Measurements from ENCODE around the gene SINHCAF.

DNA sequence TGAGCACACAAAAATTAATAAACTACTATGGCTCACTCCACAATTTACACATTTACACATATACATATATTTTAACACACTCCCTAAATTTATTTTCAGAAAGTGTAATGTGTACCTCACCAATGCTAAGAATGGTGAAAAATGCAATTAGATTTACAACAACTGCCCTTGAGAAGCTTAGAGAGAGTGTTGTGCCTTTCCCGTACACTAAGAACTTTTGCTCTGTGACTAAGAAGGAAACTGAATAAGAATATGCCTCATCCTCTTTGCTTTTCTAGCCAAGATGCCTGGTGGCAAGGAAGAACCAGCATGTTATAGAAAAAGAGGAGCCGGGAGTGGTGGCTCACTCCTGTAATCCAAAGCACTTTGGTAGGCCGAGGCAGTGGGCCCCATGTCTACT is 62.3 kb downstream of the SINHCAF start:
- TF ChIP-seq, protein P1, sequence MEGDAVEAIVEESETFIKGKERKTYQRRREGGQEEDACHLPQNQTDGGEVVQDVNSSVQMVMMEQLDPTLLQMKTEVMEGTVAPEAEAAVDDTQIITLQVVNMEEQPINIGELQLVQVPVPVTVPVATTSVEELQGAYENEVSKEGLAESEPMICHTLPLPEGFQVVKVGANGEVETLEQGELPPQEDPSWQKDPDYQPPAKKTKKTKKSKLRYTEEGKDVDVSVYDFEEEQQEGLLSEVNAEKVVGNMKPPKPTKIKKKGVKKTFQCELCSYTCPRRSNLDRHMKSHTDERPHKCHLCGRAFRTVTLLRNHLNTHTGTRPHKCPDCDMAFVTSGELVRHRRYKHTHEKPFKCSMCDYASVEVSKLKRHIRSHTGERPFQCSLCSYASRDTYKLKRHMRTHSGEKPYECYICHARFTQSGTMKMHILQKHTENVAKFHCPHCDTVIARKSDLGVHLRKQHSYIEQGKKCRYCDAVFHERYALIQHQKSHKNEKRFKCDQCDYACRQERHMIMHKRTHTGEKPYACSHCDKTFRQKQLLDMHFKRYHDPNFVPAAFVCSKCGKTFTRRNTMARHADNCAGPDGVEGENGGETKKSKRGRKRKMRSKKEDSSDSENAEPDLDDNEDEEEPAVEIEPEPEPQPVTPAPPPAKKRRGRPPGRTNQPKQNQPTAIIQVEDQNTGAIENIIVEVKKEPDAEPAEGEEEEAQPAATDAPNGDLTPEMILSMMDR (IDR thresholded peaks at IDR 0.05; ENCODE audit: poor library complexity): no peak
- no peak for TF ChIP-seq EZH2phosphoT487 (IDR thresholded peaks at IDR 0.05; ENCODE audit: low read depth, severe bottlenecking, unreplicated experiment)
